Activated T-cell treated with anti-CD3 and anti-CD28 coated beads, Interleukin-2, amount 50 U/mL, for 72 hours (primary cell): ENCODE measurements around the gene PLEKHH2. TPM values are rescaled to one million over a fixed set of nuclear protein-coding genes. Genes with fewer than 3 reads are reported as not detected.

Experiments
- ATAC-seq, 2 donors: fragments of 150-1000 bp; cut with Tn5 transposase; replicated peaks in 1 of 2; 2 replicates each; pipeline ENCODE4 v1.10.0; 2021; ENCODE audit warnings: moderate library complexity in 2 of 2, mild to moderate bottlenecking in 1 of 2
- DNase-seq, 2 donors: peaks; one replicate each; pipeline ENCODE4 v3.0.0; 2021 to 2022; ENCODE audit warnings: mixed read lengths in 1 of 2
- H3K27ac Mint-ChIP-seq: one replicate; pipeline ENCODE4 v1.8.0; 2022; ENCODE audit warnings: mild to moderate bottlenecking, moderate library complexity, mixed read lengths
- H3K27me3 Mint-ChIP-seq: one replicate; pipeline ENCODE4 v1.8.0; 2022; ENCODE audit warnings: low read depth, mixed read lengths
- H3K36me3 Mint-ChIP-seq, 2 donors: one replicate each; pipeline ENCODE4 v1.8.0; 2022; ENCODE audit warnings: mixed read lengths in 2 of 2, mild to moderate bottlenecking in 1 of 2; ENCODE audit not compliant: insufficient read depth in 2 of 2
- H3K4me1 Mint-ChIP-seq: one replicate; pipeline ENCODE4 v1.8.0; 2022; ENCODE audit warnings: low read depth, mixed read lengths
- H3K4me3 Mint-ChIP-seq, 2 donors: one replicate each; pipeline ENCODE4 v1.8.0; 2022; ENCODE audit warnings: mild to moderate bottlenecking in 2 of 2, mixed read lengths in 2 of 2, moderate library complexity in 2 of 2
- H3K9me3 Mint-ChIP-seq, 2 donors: one replicate each; pipeline ENCODE4 v1.8.0; 2022; ENCODE audit warnings: mixed read lengths in 2 of 2
- total RNA-seq, 2 donors: library from RNA; stranded (reverse); gene quantifications; one replicate each; pipeline ENCODE4 v1.2.3, GENCODE V29; 2022

Gene PLEKHH2
- total RNA-seq, 2 donors from 2014 or later: 4.3 to 4.5 TPM

DNA sequence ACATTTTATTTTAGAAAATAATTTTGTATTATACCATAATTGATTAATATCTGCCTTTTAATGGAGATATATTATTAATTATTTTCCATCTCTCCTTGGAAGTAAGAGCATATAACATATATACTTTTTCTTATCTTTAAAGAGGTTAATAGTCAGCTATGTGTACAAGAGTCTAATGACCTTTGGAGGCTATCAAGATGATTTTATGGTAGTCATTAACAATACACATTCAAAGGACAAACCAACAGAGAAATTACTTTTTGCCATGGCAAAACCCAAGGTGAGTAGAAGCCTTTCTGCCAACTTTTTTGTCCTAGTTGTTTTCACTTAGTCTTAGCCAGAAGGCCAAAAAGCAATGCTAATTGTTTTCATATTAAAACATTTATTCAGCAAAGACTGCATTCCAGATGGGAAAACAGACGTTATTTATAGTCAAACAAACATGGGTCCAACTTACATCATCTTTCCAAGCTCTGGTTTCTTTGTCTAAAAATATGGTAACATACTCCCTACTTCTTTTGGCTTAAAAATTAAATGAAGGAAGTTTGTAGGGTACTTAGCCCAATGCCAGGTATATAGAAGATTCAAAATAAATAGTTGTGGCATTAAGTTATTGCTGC, 127.1 kb downstream of the PLEKHH2 start:
- DNase-seq (no peak), ATAC-seq (no peak)
- H3K27me3 Mint-ChIP-seq: no peaks in the 10 kb centered on the region
- no peaks in the 10 kb centered on the region for H3K36me3 Mint-ChIP-seq
- H3K4me1 Mint-ChIP-seq: peaks cover 36% of the 10 kb centered on the region
- no peaks in the 10 kb centered on the region for H3K9me3 Mint-ChIP-seq
- peak overlapping the region; percentile 19 for H3K27ac Mint-ChIP-seq
- H3K4me3 Mint-ChIP-seq: no peak overlapping the region

- no peaks in the 10 kb centered on the region for H3K9me3 Mint-ChIP-seq
- peaks cover 30% of the 10 kb centered on the region for H3K4me1 Mint-ChIP-seq
These were observed 128.9 kb downstream of the PLEKHH2 start for GRCh38 chr2:43766006-43766405.

GRCh38 chr2:43773876-43774613, 137.0 kb downstream of the PLEKHH2 start, which contains the start of gene DYNC2LI1:
Gene DYNC2LI1 (plus strand): TSS chr2:43774039. CDS start chr2:43774139, 100 bp downstream.
- Mint-ChIP-seq H3K27me3 (peaks cover 5% of the 10 kb centered on the region), H3K36me3 (peaks cover 0 to 6% of the 10 kb centered on the region in 2 donors), H3K27ac (peak within 1 kb of the TSS; percentile 95), H3K9me3 (no peaks in the 10 kb centered on the region), H3K4me1 (peaks cover 29% of the 10 kb centered on the region), H3K4me3 (peak within 1 kb of the TSS; percentile 99)
- ATAC-seq (peak; percentile 91 to 94), DNase-seq (peak; percentile 85 to 86)

More at GRCh38 chr2:43766006-43766405, 128.9 kb downstream of the PLEKHH2 start:
- ATAC-seq (peak in 1 of 2 donors; percentile 24), DNase-seq (no peak)
- Mint-ChIP-seq H3K27ac (peak overlapping the region; percentile 67), H3K4me3 (peak overlapping the region in 1 of 2 donors; percentile 47), H3K36me3 (no peaks in the 10 kb centered on the region), H3K27me3 (peaks cover 4% of the 10 kb centered on the region)

GRCh38 chr2:43774617-43775016, 137.6 kb downstream of the PLEKHH2 start:
- Mint-ChIP-seq H3K27me3 (peaks cover 5% of the 10 kb centered on the region), H3K27ac (peak overlapping the region; percentile 95), H3K4me1 (peaks cover 34% of the 10 kb centered on the region), H3K4me3 (peak overlapping the region; percentile 99), H3K36me3 (peaks cover 0 to 10% of the 10 kb centered on the region in 2 donors), H3K9me3 (no peaks in the 10 kb centered on the region)
- DNase-seq (no peak), ATAC-seq (no peak)

- H3K9me3 Mint-ChIP-seq: peaks cover 0 to 3% of the 10 kb centered on the region in 2 donors
- peak overlapping the region; percentile 64 to 66 for H3K4me3 Mint-ChIP-seq
- ATAC-seq (peak; percentile 53 to 57), DNase-seq (peak in 1 of 2 donors; percentile 26)
- peak overlapping the region; percentile 75 for H3K27ac Mint-ChIP-seq
- peaks cover 0 to 18% of the 10 kb centered on the region in 2 donors for H3K36me3 Mint-ChIP-seq
- no peaks in the 10 kb centered on the region for H3K27me3 Mint-ChIP-seq
- H3K4me1 Mint-ChIP-seq: peaks cover 45% of the 10 kb centered on the region
These were observed 139.3 kb downstream of the PLEKHH2 start for GRCh38 chr2:43776324-43776723.

DNA sequence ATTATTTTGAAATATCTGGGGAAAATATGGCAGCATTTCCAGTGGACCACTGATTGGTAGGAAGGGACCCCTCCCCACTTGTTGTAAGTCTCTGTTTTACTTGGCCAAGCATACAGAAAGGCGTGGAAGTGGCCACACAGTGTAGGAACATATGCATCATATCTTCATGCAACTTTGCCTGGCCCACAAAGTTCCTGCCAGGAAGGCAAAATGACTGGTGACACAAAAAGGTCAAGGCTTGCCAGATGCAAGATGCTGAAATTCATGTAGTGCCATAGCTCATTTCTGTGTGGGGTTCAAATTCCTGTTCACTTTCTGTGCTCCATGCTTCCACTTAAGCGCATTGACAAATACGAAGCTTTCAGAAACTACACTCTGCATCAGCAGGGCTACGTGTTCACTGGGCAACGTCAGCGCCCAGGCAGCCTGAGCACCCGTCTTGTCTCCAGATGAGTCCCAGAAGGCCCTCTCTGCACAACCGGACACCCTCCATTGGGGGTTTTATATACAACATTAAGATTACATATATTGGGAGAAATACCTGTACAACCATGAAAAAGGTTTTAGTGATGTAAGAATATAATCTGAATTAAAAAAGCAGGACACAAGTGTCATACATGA, 140.4 kb downstream of the PLEKHH2 start:
- Mint-ChIP-seq H3K36me3 (peaks cover 2 to 18% of the 10 kb centered on the region in 2 donors), H3K4me1 (peaks cover 45% of the 10 kb centered on the region), H3K4me3 (peak overlapping the region in 1 of 2 donors; percentile 39), H3K9me3 (peaks cover 0 to 3% of the 10 kb centered on the region in 2 donors), H3K27me3 (no peaks in the 10 kb centered on the region), H3K27ac (no peak overlapping the region)
- ATAC-seq: peak; percentile 35 to 48
- DNase-seq: peak; percentile 29 to 40

- peaks cover 0 to 3% of the 10 kb centered on the region in 2 donors for H3K9me3 Mint-ChIP-seq
- H3K36me3 Mint-ChIP-seq: peaks cover 2 to 18% of the 10 kb centered on the region in 2 donors
These were observed 141.2 kb downstream of the PLEKHH2 start for GRCh38 chr2:43778233-43778632.

GRCh38 chr2:43787895-43788294, 150.8 kb downstream of the PLEKHH2 start:
- H3K4me3 Mint-ChIP-seq: peak overlapping the region; percentile 34 to 56
- DNase-seq: no peak
- no peaks in the 10 kb centered on the region for H3K9me3 Mint-ChIP-seq
- peak; percentile 69 to 72 for ATAC-seq
- peaks cover 43% of the 10 kb centered on the region for H3K4me1 Mint-ChIP-seq
- H3K27ac Mint-ChIP-seq: peak overlapping the region; percentile 91
- H3K36me3 Mint-ChIP-seq: peaks cover 5 to 24% of the 10 kb centered on the region in 2 donors
- no peaks in the 10 kb centered on the region for H3K27me3 Mint-ChIP-seq

More at GRCh38 chr2:43778233-43778632, 141.2 kb downstream of the PLEKHH2 start:
- H3K27me3 Mint-ChIP-seq: no peaks in the 10 kb centered on the region
- DNase-seq (no peak), ATAC-seq (no peak)
- no peak overlapping the region for H3K4me3 Mint-ChIP-seq
- no peak overlapping the region for H3K27ac Mint-ChIP-seq
- H3K4me1 Mint-ChIP-seq: peaks cover 45% of the 10 kb centered on the region

- peaks cover 5 to 24% of the 10 kb centered on the region in 2 donors for H3K36me3 Mint-ChIP-seq
- H3K4me3 Mint-ChIP-seq: peak overlapping the region; percentile 6 to 10
- DNase-seq (no peak), ATAC-seq (no peak)
- peak overlapping the region; percentile 91 for H3K27ac Mint-ChIP-seq
- peaks cover 43% of the 10 kb centered on the region for H3K4me1 Mint-ChIP-seq
- H3K9me3 Mint-ChIP-seq: no peaks in the 10 kb centered on the region
- no peaks in the 10 kb centered on the region for H3K27me3 Mint-ChIP-seq
These were observed 151.6 kb downstream of the PLEKHH2 start for GRCh38 chr2:43788646-43789045.

- H3K27ac Mint-ChIP-seq: peak overlapping the region; percentile 91
- peaks cover 43% of the 10 kb centered on the region for H3K4me1 Mint-ChIP-seq
- peaks cover 5 to 30% of the 10 kb centered on the region in 2 donors for H3K36me3 Mint-ChIP-seq
- DNase-seq (no peak), ATAC-seq (no peak)
- H3K4me3 Mint-ChIP-seq: no peak overlapping the region
- H3K9me3 Mint-ChIP-seq: no peaks in the 10 kb centered on the region
- no peaks in the 10 kb centered on the region for H3K27me3 Mint-ChIP-seq
These were observed 153.1 kb downstream of the PLEKHH2 start for GRCh38 chr2:43790147-43790546.

DNA sequence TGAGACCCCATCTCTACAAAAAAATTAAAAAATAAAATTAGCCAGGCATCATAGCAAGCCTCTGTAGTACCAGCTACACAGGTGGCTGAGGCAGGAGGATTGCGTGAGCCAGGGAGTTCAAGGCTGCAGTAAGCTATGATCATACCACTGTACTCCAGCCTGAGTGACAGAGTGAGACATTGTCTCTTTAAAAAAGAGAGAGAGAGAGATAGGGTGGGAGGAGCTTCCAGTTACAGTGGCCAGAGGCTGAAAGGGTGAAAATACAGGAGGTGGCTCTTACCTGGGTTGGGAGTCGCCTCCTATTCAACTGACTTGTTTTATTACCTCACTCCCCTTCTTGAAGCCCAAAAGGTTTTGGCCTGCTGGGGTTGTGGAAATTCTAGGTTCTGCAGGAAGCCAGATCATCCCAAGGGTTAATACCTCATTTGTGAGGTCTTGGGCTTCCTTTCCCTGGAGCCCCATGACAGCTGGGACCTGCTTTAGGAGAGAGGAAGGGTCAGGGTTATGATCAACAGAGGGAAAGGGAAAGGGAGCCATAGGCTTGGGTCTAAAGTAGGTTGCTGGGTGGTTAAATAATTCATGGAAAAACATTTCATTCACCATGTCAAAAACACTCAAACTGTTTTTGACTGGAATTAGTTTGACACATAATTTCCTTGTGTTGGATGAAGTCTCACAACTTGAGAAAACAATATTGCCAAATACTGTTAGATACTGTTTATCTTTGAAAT, 154.1 kb downstream of the PLEKHH2 start:
- H3K36me3 Mint-ChIP-seq: peaks cover 5 to 31% of the 10 kb centered on the region in 2 donors
- no peak overlapping the region for H3K4me3 Mint-ChIP-seq
- no peak overlapping the region for H3K27ac Mint-ChIP-seq
- DNase-seq (no peak), ATAC-seq (no peak)
- no peaks in the 10 kb centered on the region for H3K27me3 Mint-ChIP-seq
- no peaks in the 10 kb centered on the region for H3K9me3 Mint-ChIP-seq
- peaks cover 43% of the 10 kb centered on the region for H3K4me1 Mint-ChIP-seq

DNA sequence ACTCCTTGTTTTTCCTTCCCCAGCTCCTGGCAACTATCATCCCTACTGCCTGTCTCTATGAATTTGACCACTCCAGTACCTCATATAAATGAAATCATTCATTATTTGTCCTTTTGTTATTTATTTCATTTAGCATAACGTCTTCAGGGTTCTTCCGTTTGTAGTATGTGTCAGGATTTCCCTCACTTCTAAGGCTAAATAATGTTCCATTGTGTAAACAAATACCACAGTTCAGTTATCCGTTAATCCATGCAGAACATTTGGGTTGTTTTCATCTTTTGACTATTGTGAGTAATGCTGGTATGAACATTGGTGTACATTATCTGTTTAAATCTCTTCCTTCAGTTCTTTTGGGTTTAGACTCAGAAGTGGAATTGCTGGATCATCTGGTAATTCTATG, 155.6 kb downstream of the PLEKHH2 start:
- Mint-ChIP-seq H3K27ac (no peak overlapping the region), H3K9me3 (no peaks in the 10 kb centered on the region), H3K27me3 (no peaks in the 10 kb centered on the region), H3K36me3 (peaks cover 5 to 31% of the 10 kb centered on the region in 2 donors), H3K4me1 (peaks cover 34% of the 10 kb centered on the region), H3K4me3 (no peak overlapping the region)
- no peak for DNase-seq
- ATAC-seq: no peak
